Peyer's patch (tissue), 4 donors: ENCODE data around the gene CHPT1.

Experiments used
- POLR2A ChIP-seq, 2 donors: fragments of 450-650 bp; IDR thresholded peaks; one replicate each; pipeline ENCODE4 v1.5.1; 2017; ENCODE audit warnings: antibody characterized with exemption in 2 of 2, mild to moderate bottlenecking in 2 of 2, moderate library complexity in 2 of 2
- TF ChIP-seq, protein P1 (sequence below), 6 experiments: fragments of 450-650 bp in 4 of 6; fragments of 200-600 bp in 2 of 6; sonication (generic) in 1 of 6; IDR thresholded peaks; one replicate each; pipeline ENCODE4 v1.5.1; 2017 to 2019; ENCODE audit warnings: antibody characterized with exemption in 6 of 6, mild to moderate bottlenecking in 3 of 6, moderate library complexity in 1 of 6

DNA sequence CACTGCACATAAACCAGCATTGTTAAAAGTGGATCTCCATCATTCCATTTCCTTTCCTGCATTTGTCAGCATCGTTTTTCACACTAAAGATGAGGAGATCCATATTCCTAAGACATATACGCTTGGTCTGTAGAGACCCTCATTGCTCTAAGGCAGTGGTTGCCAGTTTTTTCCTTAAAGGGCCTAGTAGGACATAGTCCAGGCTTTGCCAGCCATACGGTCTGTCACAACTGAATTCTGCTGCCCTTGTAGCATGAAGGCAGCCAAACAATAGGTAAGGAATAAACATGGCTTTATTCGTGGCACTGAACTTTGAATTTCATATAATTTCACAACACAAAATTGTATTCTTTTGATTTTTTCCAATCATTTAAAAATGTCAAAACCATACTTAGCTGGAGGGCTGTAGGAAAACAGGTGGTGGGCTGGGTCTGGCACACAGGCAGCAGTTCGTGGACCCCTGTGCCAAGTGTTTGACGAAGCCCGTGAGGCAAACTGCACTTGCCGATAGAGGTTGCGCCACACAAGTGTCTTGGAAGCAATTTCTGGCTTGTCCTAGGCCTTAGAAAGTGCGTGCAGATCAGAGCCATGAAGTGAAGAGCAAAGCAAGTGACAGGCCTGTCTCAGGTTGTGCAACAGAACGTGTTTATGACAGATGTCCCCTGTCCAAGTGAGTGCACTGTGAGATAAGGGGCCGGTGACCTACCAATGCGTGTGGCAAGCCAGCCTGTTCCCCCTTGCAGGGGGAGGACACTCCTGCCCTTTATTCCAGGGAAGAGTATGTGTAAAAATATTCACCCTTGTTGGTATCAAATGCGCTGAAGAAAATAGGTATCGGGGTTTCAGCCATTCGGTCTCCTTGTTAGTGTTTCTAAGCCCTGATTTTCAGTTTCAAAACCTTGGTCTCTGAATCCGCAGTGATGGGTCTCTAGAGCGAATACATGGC is 916 bp upstream of the CHPT1 start:
- peak in 1 of 2 donors; percentile 51 for TF ChIP-seq POLR2A (IDR thresholded peaks at IDR 0.05)
- TF ChIP-seq, protein P1, sequence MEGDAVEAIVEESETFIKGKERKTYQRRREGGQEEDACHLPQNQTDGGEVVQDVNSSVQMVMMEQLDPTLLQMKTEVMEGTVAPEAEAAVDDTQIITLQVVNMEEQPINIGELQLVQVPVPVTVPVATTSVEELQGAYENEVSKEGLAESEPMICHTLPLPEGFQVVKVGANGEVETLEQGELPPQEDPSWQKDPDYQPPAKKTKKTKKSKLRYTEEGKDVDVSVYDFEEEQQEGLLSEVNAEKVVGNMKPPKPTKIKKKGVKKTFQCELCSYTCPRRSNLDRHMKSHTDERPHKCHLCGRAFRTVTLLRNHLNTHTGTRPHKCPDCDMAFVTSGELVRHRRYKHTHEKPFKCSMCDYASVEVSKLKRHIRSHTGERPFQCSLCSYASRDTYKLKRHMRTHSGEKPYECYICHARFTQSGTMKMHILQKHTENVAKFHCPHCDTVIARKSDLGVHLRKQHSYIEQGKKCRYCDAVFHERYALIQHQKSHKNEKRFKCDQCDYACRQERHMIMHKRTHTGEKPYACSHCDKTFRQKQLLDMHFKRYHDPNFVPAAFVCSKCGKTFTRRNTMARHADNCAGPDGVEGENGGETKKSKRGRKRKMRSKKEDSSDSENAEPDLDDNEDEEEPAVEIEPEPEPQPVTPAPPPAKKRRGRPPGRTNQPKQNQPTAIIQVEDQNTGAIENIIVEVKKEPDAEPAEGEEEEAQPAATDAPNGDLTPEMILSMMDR (IDR thresholded peaks at IDR 0.05), result no peak
